SK-N-SH (cell line): ENCODE results near the gene ZNF391.

ENCODE experiments used
- FOXJ3 ChIP-seq: sonication (generic); formaldehyde crosslinking; IDR thresholded peaks from 2 replicates; pipeline ENCODE4 v1.5.1; 2020; ENCODE audit warnings: mild to moderate bottlenecking, missing genetic modification reagents
- POLR2AphosphoS5 ChIP-seq: IDR thresholded peaks from 2 replicates; pipeline ENCODE4 v1.6.1; 2012; ENCODE audit warnings: low read depth, low read length
- TF ChIP-seq, protein P1 (sequence below): fragments of 200-600 bp; sonication (generic); IDR thresholded peaks from 2 replicates; pipeline ENCODE4 v1.6.1; 2017; ENCODE audit warnings: antibody characterized with exemption, mild to moderate bottlenecking, moderate library complexity
- TF ChIP-seq, protein P2 (sequence below): IDR thresholded peaks from 2 replicates; pipeline ENCODE4 v1.4.0; 2012; ENCODE audit warnings: low read depth, borderline replicate concordance

DNA sequence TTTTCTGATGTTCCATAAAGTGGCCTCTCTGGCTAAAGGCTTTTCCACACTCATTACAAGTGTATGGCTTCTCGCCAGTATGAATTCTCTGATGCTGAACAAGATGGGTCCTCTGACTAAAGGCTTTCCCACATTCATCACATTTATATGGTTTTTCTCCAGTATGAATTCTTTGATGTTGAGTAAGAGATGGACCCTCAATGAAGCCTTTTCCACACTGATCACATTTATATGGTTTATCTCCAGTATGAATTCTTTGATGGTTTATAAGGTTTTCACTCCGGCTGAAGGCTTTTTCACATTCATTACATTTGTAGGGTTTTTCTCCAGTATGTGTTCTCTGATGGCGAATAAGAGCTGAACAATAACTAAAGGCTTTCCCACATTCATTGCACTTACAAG, 63.9 kb downstream of the ZNF391 start:
- TF ChIP-seq, protein P1, sequence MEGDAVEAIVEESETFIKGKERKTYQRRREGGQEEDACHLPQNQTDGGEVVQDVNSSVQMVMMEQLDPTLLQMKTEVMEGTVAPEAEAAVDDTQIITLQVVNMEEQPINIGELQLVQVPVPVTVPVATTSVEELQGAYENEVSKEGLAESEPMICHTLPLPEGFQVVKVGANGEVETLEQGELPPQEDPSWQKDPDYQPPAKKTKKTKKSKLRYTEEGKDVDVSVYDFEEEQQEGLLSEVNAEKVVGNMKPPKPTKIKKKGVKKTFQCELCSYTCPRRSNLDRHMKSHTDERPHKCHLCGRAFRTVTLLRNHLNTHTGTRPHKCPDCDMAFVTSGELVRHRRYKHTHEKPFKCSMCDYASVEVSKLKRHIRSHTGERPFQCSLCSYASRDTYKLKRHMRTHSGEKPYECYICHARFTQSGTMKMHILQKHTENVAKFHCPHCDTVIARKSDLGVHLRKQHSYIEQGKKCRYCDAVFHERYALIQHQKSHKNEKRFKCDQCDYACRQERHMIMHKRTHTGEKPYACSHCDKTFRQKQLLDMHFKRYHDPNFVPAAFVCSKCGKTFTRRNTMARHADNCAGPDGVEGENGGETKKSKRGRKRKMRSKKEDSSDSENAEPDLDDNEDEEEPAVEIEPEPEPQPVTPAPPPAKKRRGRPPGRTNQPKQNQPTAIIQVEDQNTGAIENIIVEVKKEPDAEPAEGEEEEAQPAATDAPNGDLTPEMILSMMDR, result no peak
- TF ChIP-seq FOXJ3 (CRISPR knock-in tag) (no peak), POLR2AphosphoS5 (no peak)
- TF ChIP-seq, protein P2, sequence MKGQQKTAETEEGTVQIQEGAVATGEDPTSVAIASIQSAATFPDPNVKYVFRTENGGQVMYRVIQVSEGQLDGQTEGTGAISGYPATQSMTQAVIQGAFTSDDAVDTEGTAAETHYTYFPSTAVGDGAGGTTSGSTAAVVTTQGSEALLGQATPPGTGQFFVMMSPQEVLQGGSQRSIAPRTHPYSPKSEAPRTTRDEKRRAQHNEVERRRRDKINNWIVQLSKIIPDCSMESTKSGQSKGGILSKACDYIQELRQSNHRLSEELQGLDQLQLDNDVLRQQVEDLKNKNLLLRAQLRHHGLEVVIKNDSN, result no peak
